OCI-LY3 (cell line): ENCODE results near the gene NCBP1.
"Not testable (repeated sequence)": the region's sequence is repeated elsewhere in the genome, so short reads cannot be mapped to it uniquely, and the experiment has no call there.

Source experiments
- H2AFZ ChIP-seq: fragments of 200-600, 300-600 bp; shearing (Covaris generic); 2 replicates; pipeline ENCODE4 v1.6.0; 2014; ENCODE audit warnings: antibody characterized with exemption, low read depth, low read length
- H3K27ac ChIP-seq: fragments of 200-600, 300-600 bp; sonication (generic); 2 replicates; pipeline ENCODE4 v1.5.1; 2014; ENCODE audit warnings: mild to moderate bottlenecking, low read length, moderate library complexity, mixed read lengths
- H3K27me3 ChIP-seq: fragments of 200-600, 300-600 bp; sonication (generic); 2 replicates; pipeline ENCODE4 v1.6.1; 2014; ENCODE audit warnings: low read depth, low read length, mixed read lengths
- H3K36me3 ChIP-seq: fragments of 200-600, 300-600 bp; sonication (generic); replicated peaks from 2 replicates; pipeline ENCODE3; 2014; ENCODE audit warnings: low read depth, low read length, mixed read lengths
- H3K4me1 ChIP-seq: fragments of 300-600, 200-600 bp; sonication (generic); 2 replicates; pipeline ENCODE4 v1.6.1; 2014; ENCODE audit warnings: low read length, mixed read lengths
- H3K4me2 ChIP-seq: fragments of 200-600, 300-600 bp; sonication (generic); 2 replicates; pipeline ENCODE4 v1.6.1; 2014; ENCODE audit warnings: low read length, mixed read lengths
- H3K4me3 ChIP-seq: fragments of 300-600, 200-600 bp; sonication (generic); 2 replicates; pipeline ENCODE4 v1.5.1; 2014; ENCODE audit warnings: antibody characterized with exemption, mild to moderate bottlenecking, low read length, moderate library complexity
- H3K79me2 ChIP-seq: fragments of 300-600, 200-600 bp; shearing (Covaris generic); 2 replicates; pipeline ENCODE4 v1.6.1; 2014; ENCODE audit warnings: mild to moderate bottlenecking, low read length, mixed read lengths
- H3K9ac ChIP-seq: fragments of 300-600, 200-600 bp; shearing (Covaris generic); 2 replicates; pipeline ENCODE4 v1.6.0; 2014; ENCODE audit warnings: mild to moderate bottlenecking, low read length, moderate library complexity
- H3K9me3 ChIP-seq: fragments of 200-600, 300-600 bp; shearing (Covaris generic); 2 replicates; pipeline ENCODE4 v1.6.1; 2014; ENCODE audit warnings: low read length, mixed read lengths; ENCODE audit not compliant: insufficient read depth
- H4K20me1 ChIP-seq: fragments of 200-600, 300-600 bp; sonication (generic); 2 replicates; pipeline ENCODE4 v1.6.1; 2016; ENCODE audit warnings: low read length, mixed read lengths; ENCODE audit not compliant: insufficient read depth
- CTCF ChIP-seq: fragments of 200-600, 300-600 bp; sonication (generic); IDR thresholded peaks from 2 replicates; pipeline ENCODE4 v1.5.1; 2014; ENCODE audit warnings: antibody characterized with exemption, low read length, low read depth
- EZH2phosphoT487 ChIP-seq: fragments of 200-600 bp; shearing (Covaris generic); IDR thresholded peaks from 2 replicates; pipeline ENCODE4 v1.6.1; 2018; ENCODE audit warnings: antibody characterized with exemption, mixed run types, low read depth

NCBP1 gene

GRCh38 chr9:97604901-97605645 is 28.5 kb upstream of the NCBP1 start:
- Histone ChIP-seq H3K4me2 (no peak overlapping the region), H3K4me3 (no peak overlapping the region), H3K9me3 (no peaks in the 10 kb centered on the region), H3K79me2 (no peaks in the 10 kb centered on the region), H3K27me3 (no peaks in the 10 kb centered on the region), H3K36me3 (peaks cover 32% of the 10 kb centered on the region), H4K20me1 (no peaks in the 10 kb centered on the region), H3K27ac (no peak overlapping the region), H2AFZ (no peak overlapping the region), H3K4me1 (no peaks in the 10 kb centered on the region), H3K9ac (no peak overlapping the region)
- TF ChIP-seq EZH2phosphoT487 (no peak), CTCF (no peak)

- no peaks in the 10 kb centered on the region for H4K20me1 ChIP-seq
- no peaks in the 10 kb centered on the region for H3K9me3 ChIP-seq
- H3K4me1 ChIP-seq: peaks cover 16% of the 10 kb centered on the region
- no peak overlapping the region for H2AFZ ChIP-seq
- no peak overlapping the region for H3K4me3 ChIP-seq
- 0 out of 2 replicates have a peak, but pooled peaks cover 3% of the 10 kb centered on the region for H3K79me2 ChIP-seq
- peaks cover 23% of the 10 kb centered on the region for H3K36me3 ChIP-seq
- no peaks in the 10 kb centered on the region for H3K27me3 ChIP-seq
- no peak overlapping the region for H3K9ac ChIP-seq
- H3K27ac ChIP-seq: no peak overlapping the region
- no peak for TF ChIP-seq EZH2phosphoT487
- peak; percentile 83 for TF ChIP-seq CTCF
- no peak overlapping the region for H3K4me2 ChIP-seq
These were observed 18.1 kb upstream of the NCBP1 start for GRCh38 chr9:97615439-97616072.

GRCh38 chr9:97617939-97618416 is 15.6 kb upstream of the NCBP1 start:
- Histone ChIP-seq H3K27ac (peak overlapping the region; percentile 56), H3K4me1 (peaks cover 16% of the 10 kb centered on the region), H3K27me3 (no peaks in the 10 kb centered on the region), H3K9me3 (no peaks in the 10 kb centered on the region), H2AFZ (no peak overlapping the region), H3K9ac (no peak overlapping the region), H3K4me2 (peak overlapping the region; percentile 48), H3K4me3 (peak overlapping the region; percentile 30; the same call in 1 of the 2 replicates), H3K36me3 (peaks cover 23% of the 10 kb centered on the region), H3K79me2 (0 out of 2 replicates have a peak, but pooled peaks cover 3% of the 10 kb centered on the region), H4K20me1 (no peaks in the 10 kb centered on the region)
- TF ChIP-seq CTCF (no peak), EZH2phosphoT487 (no peak)

- not testable (repeated sequence) for H3K27ac ChIP-seq, H3K4me3 ChIP-seq, H3K9ac ChIP-seq, H3K9me3 ChIP-seq, H4K20me1 ChIP-seq, H3K27me3 ChIP-seq, H2AFZ ChIP-seq, H3K4me2 ChIP-seq, H3K79me2 ChIP-seq
- Histone ChIP-seq H3K4me1 (peaks cover 16% of the 10 kb centered on the region), H3K36me3 (peaks cover 36% of the 10 kb centered on the region)
These were observed 13.6 kb upstream of the NCBP1 start for GRCh38 chr9:97620063-97620462.

- not testable (repeated sequence) for H3K27me3 ChIP-seq, H3K4me3 ChIP-seq, H3K4me2 ChIP-seq, H3K9me3 ChIP-seq, H2AFZ ChIP-seq, H3K27ac ChIP-seq, H4K20me1 ChIP-seq, H3K9ac ChIP-seq, H3K79me2 ChIP-seq
- Histone ChIP-seq H3K4me1 (peaks cover 14% of the 10 kb centered on the region), H3K36me3 (peaks cover 40% of the 10 kb centered on the region)
These were observed 11.1 kb upstream of the NCBP1 start for GRCh38 chr9:97622483-97622882.
